GM23248 (cell line): Measurements from ENCODE around the gene NTSR2. TPM values are rescaled to one million over a fixed set of nuclear protein-coding genes. Genes with fewer than 3 reads are reported as not detected.

Experiments used
- DNase-seq: peaks from one replicate; pipeline ENCODE4 v3.0.0-alpha.2; 2015
- H2AFZ ChIP-seq: fragments of 200-600 bp; sonication (generic); 2 replicates; pipeline ENCODE4 v1.6.1; 2016; ENCODE audit warnings: antibody characterized with exemption
- H3F3A ChIP-seq: fragments of 200-600 bp; sonication (generic); 2 replicates; pipeline ENCODE4 v1.6.1; 2016; ENCODE audit warnings: mild to moderate bottlenecking, antibody characterized with exemption, mixed run types; ENCODE audit not compliant: insufficient read depth
- H3K27ac ChIP-seq: fragments of 200-600 bp; sonication (generic); 2 replicates; pipeline ENCODE4 v1.5.1; 2016; ENCODE audit warnings: mild to moderate bottlenecking
- H3K27me3 ChIP-seq: fragments of 200-600 bp; sonication (generic); replicated peaks from 2 replicates; pipeline ENCODE4 v1.6.1; 2016; ENCODE audit warnings: mild to moderate bottlenecking; ENCODE audit not compliant: insufficient read depth
- H3K36me3 ChIP-seq: fragments of 200-600 bp; sonication (generic); 2 replicates; pipeline ENCODE4 v1.6.1; 2016; ENCODE audit warnings: low read depth, mild to moderate bottlenecking
- H3K4me1 ChIP-seq: fragments of 200-600 bp; sonication (generic); 2 replicates; pipeline ENCODE4 v1.6.1; 2016; ENCODE audit warnings: mild to moderate bottlenecking; ENCODE audit not compliant: insufficient read depth
- H3K4me2 ChIP-seq: fragments of 200-600 bp; sonication (generic); one replicate; pipeline ENCODE4 v1.6.1; 2016; ENCODE audit warnings: mild to moderate bottlenecking; ENCODE audit not compliant: unreplicated experiment
- H3K4me3 ChIP-seq: fragments of 200-600 bp; sonication (generic); 2 replicates; pipeline ENCODE4 v1.5.1; 2016; ENCODE audit warnings: mild to moderate bottlenecking
- H3K79me2 ChIP-seq: fragments of 200-600 bp; sonication (generic); 2 replicates; pipeline ENCODE4 v1.6.1; 2016; ENCODE audit warnings: mild to moderate bottlenecking; ENCODE audit not compliant: insufficient read depth
- H3K9ac ChIP-seq: fragments of 200-600 bp; sonication (generic); 2 replicates; pipeline ENCODE4 v1.6.1; 2016; ENCODE audit warnings: mild to moderate bottlenecking
- H3K9me2 ChIP-seq: fragments of 200-600 bp; sonication (generic); 2 replicates; pipeline ENCODE4 v1.6.1; 2016; ENCODE audit warnings: mixed run types, mild to moderate bottlenecking, moderate library complexity; ENCODE audit not compliant: insufficient read depth
- H3K9me3 ChIP-seq: fragments of 200-600 bp; sonication (generic); one replicate; pipeline ENCODE4 v1.6.1; 2017; ENCODE audit warnings: low read depth
- H4K20me1 ChIP-seq: fragments of 200-600 bp; sonication (generic); 2 replicates; pipeline ENCODE4 v1.6.0; 2016; ENCODE audit not compliant: insufficient read depth
- EZH2 ChIP-seq: fragments of 200-600 bp; sonication (generic); IDR thresholded peaks from 2 replicates; pipeline ENCODE4 v1.6.1; 2018; ENCODE audit warnings: antibody characterized with exemption, mild to moderate bottlenecking; ENCODE audit not compliant: insufficient read depth, poor library complexity, severe bottlenecking
- EZH2phosphoT487 ChIP-seq: fragments of 200-600 bp; sonication (generic); IDR thresholded peaks from 2 replicates; pipeline ENCODE4 v1.6.1; 2018; ENCODE audit warnings: antibody characterized with exemption, moderate library complexity, mild to moderate bottlenecking, low read depth; ENCODE audit not compliant: insufficient read depth
- WGBS, 2 experiments: methylation state at CpG; one replicate each; pipeline ENCODE4 v1.1.6; 2015 to 2017; ENCODE audit warnings: low lambda C conversion rate in 2 of 2, low coverage in 1 of 2; ENCODE audit errors: missing lambda C conversion rate in 2 of 2; 5-methylcytosine and 5-hydroxymethylcytosine counted together
- in situ Hi-C: fragments of 300-500 bp; cut with MboI; formaldehyde crosslinking; loops from 2 replicates; pipeline ENCODE4 v1.15.0; 2020
- polyA plus RNA-seq: library from polyadenylated mRNA; unstranded; fragments of >200 nt; fragmentation: Nextera tagmentation; extraction: Ambion mirVana; gene quantifications from 2 replicates; pipeline ENCODE4 v1.2.1, GENCODE V29; 2016
- total RNA-seq: library from RNA; depleted of rRNA; stranded (reverse); fragments of >200 nt; shearing (Covaris generic); gene quantifications from 2 replicates; pipeline ENCODE4 v1.2.3, GENCODE V29; 2014

The NTSR2 gene
- total and polyA plus RNA-seq, 2 experiments from 2014 or later: not detected

- in situ Hi-C loops: no loop called here
- Histone ChIP-seq H3K9me2 (no peaks in the 10 kb centered on the region), H3K36me3 (no peaks in the 10 kb centered on the region), H4K20me1 (no peaks in the 10 kb centered on the region), H3K4me3 (no peak overlapping the region), H3K4me1 (no peaks in the 10 kb centered on the region), H2AFZ (no peak overlapping the region), H3K9ac (no peak overlapping the region), H3K9me3 (no peaks in the 10 kb centered on the region), H3K79me2 (no peaks in the 10 kb centered on the region), H3K27ac (no peak overlapping the region), H3F3A (no peaks in the 10 kb centered on the region), H3K27me3 (peaks cover 34% of the 10 kb centered on the region), H3K4me2 (no peak overlapping the region)
- DNase-seq: no peak
- TF ChIP-seq EZH2: no peak
- TF ChIP-seq EZH2phosphoT487: no peak
- 13 to 23% methylated on average over 3 of the region's 3 CpGs for WGBS, 2 experiments
These were observed 2.8 kb downstream of the NTSR2 start for GRCh38 chr2:11667194-11667593.

- H3K4me2 ChIP-seq: no peak overlapping the region
- TF ChIP-seq EZH2phosphoT487: no peak
- no peak for TF ChIP-seq EZH2
- DNase-seq: no peak
- H4K20me1 ChIP-seq: no peaks in the 10 kb centered on the region
- H3K36me3 ChIP-seq: no peaks in the 10 kb centered on the region
- 51 to 53% methylated on average over 10 of the region's 10 CpGs for WGBS, 2 experiments
- in situ Hi-C loops: no loop called here
- H3K9ac ChIP-seq: no peak overlapping the region
- no peaks in the 10 kb centered on the region for H3K4me1 ChIP-seq
- no peaks in the 10 kb centered on the region for H3K9me2 ChIP-seq
- H3K79me2 ChIP-seq: no peaks in the 10 kb centered on the region
- no peak overlapping the region for H2AFZ ChIP-seq
- H3K27me3 ChIP-seq: peaks cover 41% of the 10 kb centered on the region
- no peak overlapping the region for H3K27ac ChIP-seq
- H3K9me3 ChIP-seq: no peaks in the 10 kb centered on the region
- no peaks in the 10 kb centered on the region for H3F3A ChIP-seq
- H3K4me3 ChIP-seq: no peak overlapping the region
These were observed 4.3 kb downstream of the NTSR2 start for GRCh38 chr2:11665510-11666362.

GRCh38 chr2:11665028-11665427 lies 5.0 kb downstream of the NTSR2 start:
- WGBS, 2 experiments: 25 to 30% methylated on average over 11 of the region's 11 CpGs
- in situ Hi-C loops: no loop called here

GRCh38 chr2:11663427-11663826 lies 6.6 kb downstream of the NTSR2 start:
- no peaks in the 10 kb centered on the region for H3K9me3 ChIP-seq
- H3K4me3 ChIP-seq: no peak overlapping the region
- H3K27ac ChIP-seq: no peak overlapping the region
- H4K20me1 ChIP-seq: no peaks in the 10 kb centered on the region
- peaks cover 34% of the 10 kb centered on the region for H3K27me3 ChIP-seq
- no peaks in the 10 kb centered on the region for H3F3A ChIP-seq
- H3K4me1 ChIP-seq: no peaks in the 10 kb centered on the region
- 53 to 60% methylated on average over 2 of the region's 2 CpGs for WGBS, 2 experiments
- no peak overlapping the region for H2AFZ ChIP-seq
- DNase-seq: no peak
- in situ Hi-C loops: no loop called here
- H3K4me2 ChIP-seq: no peak overlapping the region
- TF ChIP-seq EZH2 (no peak), EZH2phosphoT487 (no peak)
- no peaks in the 10 kb centered on the region for H3K9me2 ChIP-seq
- H3K79me2 ChIP-seq: no peaks in the 10 kb centered on the region
- no peak overlapping the region for H3K9ac ChIP-seq
- H3K36me3 ChIP-seq: no peaks in the 10 kb centered on the region

More at GRCh38 chr2:11665028-11665427, 5.0 kb downstream of the NTSR2 start:
- Histone ChIP-seq H4K20me1 (no peaks in the 10 kb centered on the region), H3K9ac (no peak overlapping the region), H3K9me2 (no peaks in the 10 kb centered on the region), H3K4me2 (no peak overlapping the region), H3K4me3 (no peak overlapping the region), H3K27ac (no peak overlapping the region), H2AFZ (no peak overlapping the region), H3K9me3 (no peaks in the 10 kb centered on the region), H3K4me1 (no peaks in the 10 kb centered on the region), H3K79me2 (no peaks in the 10 kb centered on the region), H3K36me3 (no peaks in the 10 kb centered on the region), H3K27me3 (peaks cover 39% of the 10 kb centered on the region), H3F3A (no peaks in the 10 kb centered on the region)
- no peak for DNase-seq
- no peak for TF ChIP-seq EZH2
- no peak for TF ChIP-seq EZH2phosphoT487
